Measurements from ENCODE around the gene ALOX15. TPM values are rescaled to one million over a fixed set of nuclear protein-coding genes. Genes with fewer than 3 reads are reported as not detected.
"Not testable (repeated sequence)": the region's sequence is repeated elsewhere in the genome, so short reads cannot be mapped to it uniquely, and the experiment has no call there.

ALOX15 gene
- total RNA-seq, 2 experiments from 2014 or later: not detected

DNA sequence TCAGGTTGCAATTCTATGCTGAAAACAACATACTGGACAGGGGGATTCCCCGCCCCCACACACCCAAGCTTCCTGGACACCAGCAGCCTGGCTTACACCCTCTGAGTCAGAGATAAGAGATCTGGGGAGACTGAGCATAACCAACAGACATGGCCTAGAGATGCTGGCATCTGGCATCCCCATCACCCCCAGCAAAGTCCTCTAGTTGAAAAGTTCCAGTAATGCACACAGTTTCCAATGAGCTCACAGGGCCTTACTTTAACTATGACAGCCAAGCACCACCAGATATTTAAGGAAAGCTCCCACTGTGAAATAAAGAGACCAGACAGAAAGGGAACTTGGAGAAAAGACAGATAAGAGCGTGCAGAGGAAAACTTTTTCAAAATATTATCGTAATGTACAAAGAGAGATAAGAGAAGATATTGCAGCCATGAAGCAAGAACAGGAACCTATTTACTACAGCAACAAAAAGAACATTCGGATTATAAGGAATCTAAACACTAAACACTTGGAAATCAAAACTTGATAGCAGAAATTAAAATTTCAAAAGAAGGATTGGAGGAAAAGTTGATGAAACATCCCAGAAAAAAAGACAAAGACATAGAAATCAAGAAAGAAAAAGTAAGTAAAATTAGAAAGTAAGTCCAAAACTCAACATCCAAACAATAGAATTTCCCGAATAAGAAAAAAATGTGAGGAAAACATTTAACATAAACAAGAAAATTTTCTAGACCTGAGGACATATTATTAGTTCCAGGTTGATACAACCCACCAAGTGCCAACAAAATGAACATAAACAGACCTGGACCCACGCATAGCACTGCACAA, 17.2 kb upstream of the ALOX15 start:
- ChIA-PET CTCF (interaction anchor here (1.1 kb wide), 1 partner anchor 77 kb away, joined by 3 read pairs; no protein-coding TSS in a partner anchor), POLR2A (interaction anchor here (0.6 kb wide), 1 partner anchor 1949 kb away, joined by 6 read pairs; no protein-coding TSS in a partner anchor)

GRCh38 chr17:4657678-4658077, 16.2 kb upstream of the ALOX15 start:
- POLR2A ChIA-PET: no interaction called here
- CTCF ChIA-PET: interaction anchor here (1.1 kb wide), 1 partner anchor 76 kb away, joined by 3 read pairs; no protein-coding TSS in a partner anchor

- POLR2A ChIA-PET: not testable (repeated sequence)
Measured at GRCh38 chr17:4655933-4656332, 14.5 kb upstream of the ALOX15 start.

GRCh38 chr17:4652997-4653396, 11.5 kb upstream of the ALOX15 start:
- POLR2A ChIA-PET: no interaction called here
- CTCF ChIA-PET: no interaction called here

More at GRCh38 chr17:4655933-4656332, 14.5 kb upstream of the ALOX15 start:
- CTCF ChIA-PET: not testable (repeated sequence)

GRCh38 chr17:4648741-4649140, 7.3 kb upstream of the ALOX15 start:
- CTCF ChIA-PET: no interaction called here
- POLR2A ChIA-PET: no interaction called here

- CTCF ChIA-PET: interaction anchor here (0.5 to 0.6 kb wide), 2 partner anchors 69 to 225 kb away, joined by 3 to 5 read pairs; no protein-coding TSS in a partner anchor
- POLR2A ChIA-PET: no interaction called here
Measured at GRCh38 chr17:4645642-4646041, 4.2 kb upstream of the ALOX15 start.

GRCh38 chr17:4643676-4644075, 2.2 kb upstream of the ALOX15 start:
- POLR2A ChIA-PET: no interaction called here
- CTCF ChIA-PET: no interaction called here

GRCh38 chr17:4642286-4642685, 808 bp upstream of the ALOX15 start:
- POLR2A ChIA-PET: no interaction called here
- CTCF ChIA-PET: no interaction called here

DNA sequence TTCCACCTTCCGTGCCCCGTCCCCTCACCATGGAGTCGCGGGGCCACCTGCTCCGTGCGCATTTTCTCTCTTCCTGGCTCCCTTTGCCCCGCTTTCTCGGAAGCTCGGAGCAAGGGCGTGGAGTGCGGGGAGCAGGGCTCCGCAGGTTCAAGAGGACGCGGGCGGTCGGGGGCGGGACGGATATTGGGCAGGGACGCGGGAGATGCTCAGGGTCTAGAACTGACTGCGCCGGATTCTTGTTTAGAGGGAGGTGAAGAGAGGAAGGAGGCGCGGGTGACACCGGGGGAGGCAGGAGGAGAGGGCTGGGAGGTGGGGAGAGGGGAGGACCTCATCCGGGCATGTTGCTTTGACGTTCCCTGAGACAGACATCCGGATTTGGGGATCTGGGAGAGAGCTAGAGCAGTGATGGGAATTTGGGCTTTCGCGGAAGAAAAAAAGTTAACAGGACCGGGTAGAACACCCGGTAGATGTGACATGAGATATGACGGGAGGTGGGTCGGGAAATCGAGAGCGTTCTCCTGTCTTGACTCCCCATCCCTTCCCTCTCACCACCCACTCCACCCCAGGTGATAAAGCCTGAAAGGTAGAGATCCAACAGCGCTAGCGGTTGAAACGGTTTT, 799 bp downstream of the ALOX15 start:
- POLR2A ChIA-PET: not testable (repeated sequence)

GRCh38 chr17:4639301-4640059, 2.0 kb downstream of the ALOX15 start:
- POLR2A ChIA-PET, CTCF ChIA-PET: not testable (repeated sequence)

More for the DNA sequence above, 799 bp downstream of the ALOX15 start:
- CTCF ChIA-PET: interaction anchor here (0.6 kb wide), 1 partner anchor 74 kb away, joined by 3 read pairs; no protein-coding TSS in a partner anchor

DNA sequence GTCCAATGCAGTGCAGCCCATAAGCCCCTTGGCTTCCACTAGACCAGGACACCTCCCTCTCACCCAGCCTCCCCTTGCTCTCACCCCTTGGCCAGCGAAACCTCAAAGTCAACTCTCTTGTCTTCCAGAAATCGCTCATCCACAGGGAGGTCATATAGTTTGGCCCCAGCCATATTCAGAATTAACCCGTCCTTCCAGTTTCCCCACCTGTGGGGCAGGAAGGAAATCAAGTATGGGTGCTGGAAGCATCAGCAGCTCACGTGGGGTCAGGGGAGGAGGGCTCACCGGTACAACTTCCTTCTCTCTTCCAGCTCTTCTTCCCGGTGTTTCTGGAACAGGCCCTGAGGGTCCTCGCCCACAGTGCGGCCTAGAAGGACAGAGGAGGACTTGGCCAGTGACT, 2.7 kb downstream of the ALOX15 start:
- CTCF ChIA-PET, POLR2A ChIA-PET: not testable (repeated sequence)

DNA sequence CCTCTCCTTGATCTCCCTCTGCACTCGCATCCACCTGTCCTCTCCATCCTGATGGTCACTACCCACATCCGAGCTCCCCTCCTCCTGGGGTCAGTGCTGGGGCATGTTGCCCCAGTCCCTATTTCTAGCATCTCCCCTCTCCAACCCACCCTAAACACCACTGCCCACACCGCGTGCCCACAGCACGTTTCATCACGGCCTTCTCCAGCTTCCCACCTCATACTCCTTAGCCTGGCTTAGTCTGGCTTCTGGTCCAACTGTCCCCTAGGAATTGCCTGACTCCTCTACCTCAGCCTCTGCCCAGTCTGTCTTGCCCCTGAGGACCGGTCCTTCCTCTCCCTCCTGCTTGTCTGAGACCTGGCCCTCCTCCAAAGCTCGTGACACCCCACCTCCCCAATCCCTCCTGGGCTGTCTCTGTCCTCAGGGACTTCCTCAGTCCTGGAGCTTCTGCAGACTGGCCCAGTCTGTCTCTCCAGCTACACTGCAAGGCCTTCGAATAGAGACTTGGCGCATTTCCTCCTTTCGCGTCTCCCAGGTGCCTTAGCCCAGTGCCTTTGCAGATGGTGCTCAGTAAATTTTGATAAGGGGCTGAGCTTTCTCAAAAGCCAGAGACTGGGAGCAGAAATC, 4.9 kb downstream of the ALOX15 start:
- ChIA-PET POLR2A (no interaction called here), CTCF (interaction anchor here (0.8 to 0.9 kb wide), 2 partner anchors 70 to 80 kb away, joined by 3 to 5 read pairs; no protein-coding TSS in a partner anchor)

- ChIA-PET POLR2A (no interaction called here), CTCF (interaction anchor here (0.8 to 0.9 kb wide), 2 partner anchors 69 to 245 kb away, joined by 3 to 5 read pairs; no protein-coding TSS in a partner anchor)
Measured at GRCh38 chr17:4635823-4636375, 5.6 kb downstream of the ALOX15 start.

- POLR2A ChIA-PET: no interaction called here
- CTCF ChIA-PET: interaction anchor here (0.9 kb wide), 1 partner anchor 246 kb away, joined by 3 read pairs; no protein-coding TSS in a partner anchor
Measured at GRCh38 chr17:4634976-4635375, 6.5 kb downstream of the ALOX15 start.

- ChIA-PET CTCF (no interaction called here), POLR2A (no interaction called here)
Measured at GRCh38 chr17:4633643-4634042, 7.8 kb downstream of the ALOX15 start.

DNA sequence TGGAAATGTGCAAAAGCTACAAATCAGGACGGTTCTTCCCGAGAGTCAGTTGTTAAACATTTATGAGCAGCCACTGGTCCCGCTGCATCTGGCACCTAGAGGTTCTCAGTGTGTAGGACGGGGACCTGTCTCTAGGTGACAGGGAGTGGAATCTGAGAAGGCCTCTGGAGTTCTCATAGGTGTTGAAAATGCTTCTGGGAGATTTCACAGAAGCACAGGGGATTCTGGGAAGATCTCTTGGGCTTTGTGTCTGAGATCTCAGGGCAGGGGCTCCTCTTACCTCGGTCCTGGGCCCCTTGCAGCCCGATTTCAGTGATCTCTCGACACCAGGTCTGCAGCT, 8.9 kb downstream of the ALOX15 start:
- ChIA-PET CTCF (interaction anchor here (1.0 kb wide), 1 partner anchor 65 kb away, joined by 4 read pairs; no protein-coding TSS in a partner anchor), POLR2A (interaction anchor here (0.6 kb wide), 1 partner anchor 417 kb away, joined by 6 read pairs; no protein-coding TSS in a partner anchor)

DNA sequence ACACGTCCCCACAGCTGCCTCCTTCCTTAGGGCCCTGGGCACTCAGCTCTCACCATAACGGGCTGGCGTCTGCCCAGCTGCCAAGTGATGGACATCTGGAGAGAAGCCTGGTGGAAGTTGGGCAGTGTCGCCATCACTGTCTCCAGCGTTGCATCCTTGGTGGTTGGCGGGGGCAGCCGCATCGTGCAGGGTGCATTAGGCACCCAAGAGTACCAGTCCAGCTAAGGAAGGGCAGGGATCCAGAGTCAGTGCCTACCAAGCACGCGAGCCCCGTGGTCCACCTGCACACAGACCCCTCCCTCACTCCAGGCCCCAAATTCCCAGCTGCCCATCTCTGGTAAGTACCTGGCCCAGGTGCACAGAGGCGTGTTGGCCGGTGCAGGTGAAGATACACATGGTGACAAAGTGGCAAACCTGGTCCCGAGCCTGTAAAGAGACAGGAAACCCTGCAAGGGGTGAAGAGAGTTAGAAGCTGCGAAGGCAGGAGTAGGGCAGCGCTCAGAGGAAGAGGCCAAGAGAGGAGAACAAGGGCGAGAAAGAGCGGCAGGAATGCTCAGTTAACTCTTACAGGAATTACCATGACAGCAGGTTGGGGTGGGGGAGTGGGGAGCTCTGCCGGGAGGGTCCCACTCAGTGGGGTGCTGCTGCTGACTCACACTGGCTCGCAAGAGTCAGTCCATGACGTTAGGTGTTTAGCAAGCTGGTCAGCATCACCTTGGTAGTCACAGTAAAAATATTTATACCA, 9.5 kb downstream of the ALOX15 start:
- CTCF ChIA-PET: interaction anchor here (1.0 kb wide), 1 partner anchor 65 kb away, joined by 4 read pairs; no protein-coding TSS in a partner anchor
- POLR2A ChIA-PET: interaction anchor here (0.6 kb wide), 1 partner anchor 417 kb away, joined by 6 read pairs; no protein-coding TSS in a partner anchor

GRCh38 chr17:4631431-4631830, 10.0 kb downstream of the ALOX15 start:
- POLR2A ChIA-PET: no interaction called here
- CTCF ChIA-PET: no interaction called here

Data from activated CD8-positive, alpha-beta memory T cell treated with anti-CD3 and anti-CD28 coated beads for 36 hours (primary cell).